ENCODE results near the gene DMKN.

DNA sequence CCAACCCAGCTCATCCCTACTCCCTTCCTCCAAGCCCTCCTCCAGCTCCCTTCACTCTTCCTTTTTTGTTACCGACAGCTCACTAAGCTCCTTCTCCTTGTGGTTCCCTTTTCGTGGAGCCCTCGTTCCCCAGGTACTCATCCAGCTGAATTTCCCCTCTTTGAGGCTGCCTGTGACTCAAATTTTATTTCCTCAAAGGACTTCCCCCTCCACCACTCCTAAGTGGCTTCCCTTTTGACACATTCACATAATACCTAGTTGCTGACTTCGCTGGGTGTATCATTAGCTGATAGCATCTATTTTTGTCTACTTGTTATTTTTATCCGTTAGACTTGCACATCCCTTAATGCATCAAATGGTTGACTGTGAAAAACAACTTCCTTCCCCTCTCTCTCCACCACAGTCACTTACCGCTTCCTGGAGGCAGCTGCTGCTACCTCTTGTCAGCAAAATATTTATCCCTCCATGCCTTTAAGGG lies 50.9 kb downstream of the DMKN start:
- TF ChIP-seq GATA3 (IDR thresholded peaks at IDR 0.05; ENCODE audit: low read depth, low read length) (no peak), GATA2 (IDR thresholded peaks at IDR 0.05; ENCODE audit: low read depth, low read length) (no peak)
